Neural progenitor cell (in vitro differentiated cells): Measurements from ENCODE around the gene SPAG9.

Source experiments
- EZH2phosphoT487 ChIP-seq: fragments of 200-600 bp; sonication (generic); IDR thresholded peaks from 2 replicates; pipeline ENCODE4 v1.6.1; 2017; ENCODE audit warnings: antibody characterized with exemption
- TF ChIP-seq, protein P1 (sequence below): fragments of 200-600 bp; sonication (generic); IDR thresholded peaks from 2 replicates; pipeline ENCODE4 v1.5.1; 2017; ENCODE audit warnings: antibody characterized with exemption, mild to moderate bottlenecking

DNA sequence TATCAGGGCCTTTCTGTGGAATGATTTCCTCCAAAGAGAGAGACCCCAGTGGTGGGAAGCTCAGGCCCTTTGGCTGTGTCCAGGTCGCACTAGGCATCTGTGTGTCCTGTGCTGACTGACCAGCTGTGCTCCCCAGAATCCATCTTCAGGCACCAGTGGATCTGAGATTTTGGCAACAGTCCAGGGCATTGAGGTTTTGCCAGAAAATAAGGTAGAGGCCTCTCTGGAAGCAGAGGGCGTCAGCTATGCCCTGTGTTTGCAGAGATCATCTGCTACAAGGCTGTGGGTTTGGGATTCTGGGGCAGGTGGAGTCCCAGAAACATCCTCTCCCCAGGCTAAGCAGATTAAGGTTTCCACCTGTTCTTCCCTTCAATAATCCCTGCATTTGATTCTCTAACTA, 197.1 kb downstream of the SPAG9 start:
- TF ChIP-seq EZH2phosphoT487: no peak
- TF ChIP-seq, protein P1, sequence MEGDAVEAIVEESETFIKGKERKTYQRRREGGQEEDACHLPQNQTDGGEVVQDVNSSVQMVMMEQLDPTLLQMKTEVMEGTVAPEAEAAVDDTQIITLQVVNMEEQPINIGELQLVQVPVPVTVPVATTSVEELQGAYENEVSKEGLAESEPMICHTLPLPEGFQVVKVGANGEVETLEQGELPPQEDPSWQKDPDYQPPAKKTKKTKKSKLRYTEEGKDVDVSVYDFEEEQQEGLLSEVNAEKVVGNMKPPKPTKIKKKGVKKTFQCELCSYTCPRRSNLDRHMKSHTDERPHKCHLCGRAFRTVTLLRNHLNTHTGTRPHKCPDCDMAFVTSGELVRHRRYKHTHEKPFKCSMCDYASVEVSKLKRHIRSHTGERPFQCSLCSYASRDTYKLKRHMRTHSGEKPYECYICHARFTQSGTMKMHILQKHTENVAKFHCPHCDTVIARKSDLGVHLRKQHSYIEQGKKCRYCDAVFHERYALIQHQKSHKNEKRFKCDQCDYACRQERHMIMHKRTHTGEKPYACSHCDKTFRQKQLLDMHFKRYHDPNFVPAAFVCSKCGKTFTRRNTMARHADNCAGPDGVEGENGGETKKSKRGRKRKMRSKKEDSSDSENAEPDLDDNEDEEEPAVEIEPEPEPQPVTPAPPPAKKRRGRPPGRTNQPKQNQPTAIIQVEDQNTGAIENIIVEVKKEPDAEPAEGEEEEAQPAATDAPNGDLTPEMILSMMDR: no peak
